ENCODE data around the gene EXOC3L1. TPM values are rescaled to one million over a fixed set of nuclear protein-coding genes. Genes with fewer than 3 reads are reported as not detected.

EXOC3L1 gene
- total RNA-seq, 1 experiment from 2014 or later = 0.30 TPM

DNA sequence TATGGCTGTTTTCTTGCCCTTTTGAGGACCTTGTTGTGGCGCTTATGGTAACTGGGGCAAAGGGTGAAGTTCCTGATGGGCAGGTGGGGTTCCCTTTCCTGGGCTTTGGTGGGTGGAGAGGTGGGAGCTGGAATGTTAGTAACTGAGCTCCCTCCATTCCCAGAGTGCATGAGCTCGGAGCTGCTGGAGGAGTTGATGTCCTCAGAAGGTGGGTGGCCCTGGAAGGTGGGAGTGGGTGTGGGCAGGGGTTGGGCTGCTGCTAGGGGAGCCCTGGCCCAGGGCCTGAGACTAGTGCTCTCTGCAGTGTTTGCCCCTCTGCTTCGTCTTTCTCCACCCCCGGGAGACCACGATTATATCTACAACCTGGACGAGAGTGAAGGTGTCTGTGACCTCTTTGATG is 7.8 kb upstream of the EXOC3L1 start:
- Histone ChIP-seq H3K27ac (ENCODE audit: low read depth, low read length) (peak overlapping the region; percentile 99), H3K27me3 (ENCODE audit: insufficient read depth, low read length) (no peaks in the 10 kb centered on the region), H3K36me3 (ENCODE audit: control insufficient read depth in 1 of 2, insufficient read depth in 2 of 2, low read length in 2 of 2) (peaks cover 34 to 53% of the 10 kb centered on the region in 2 experiments; a peak in 3 of 4 replicates), H3K9me3 (ENCODE audit: control insufficient read depth in 1 of 2, insufficient read depth in 1 of 2, low read depth in 1 of 2, low read length in 2 of 2) (no peaks in the 10 kb centered on the region), H2AFZ (ENCODE audit: low read depth, low read length, poor library complexity, severe bottlenecking) (no peak overlapping the region), H3K9ac (ENCODE audit: low read length) (no peak overlapping the region), H3K4me1 (ENCODE audit: control insufficient read depth in 1 of 2, insufficient read depth in 2 of 2, low read length in 2 of 2) (peaks cover 22 to 47% of the 10 kb centered on the region in 2 experiments), H3K79me2 (ENCODE audit: insufficient read depth, low read length) (peaks cover 50% of the 10 kb centered on the region), H3K4me2 (ENCODE audit: low read length) (peak overlapping the region; percentile 97), H4K20me1 (ENCODE audit: insufficient read depth) (no peaks in the 10 kb centered on the region; the same call in 1 of the 2 replicates), H3K4me3 (replicated peaks in 1 of 2; ENCODE audit: low read depth in 1 of 2, low read length in 2 of 2) (no peak overlapping the region), H3K9me2 (ENCODE audit: insufficient read depth) (no peaks in the 10 kb centered on the region)
- DNase-seq (ENCODE audit: low read depth, low spot score) = no peak
- ATAC-seq = no peak
- POLR2A ChIA-PET = interaction anchor here (1.0 to 2.3 kb wide), 5 partner anchors 10 to 50 kb away, joined by 3 to 11 read pairs (median 8); partner anchors contain the start of genes FHOD1, NOL3 and TMEM208
- TF ChIP-seq ELF1 (IDR thresholded peaks at IDR 0.05; ENCODE audit: borderline replicate concordance, low read depth) (no peak), YY1 (IDR thresholded peaks at IDR 0.05; ENCODE audit: extremely low read depth, insufficient replicate concordance, low read depth, low read length) (no peak), EZH2 (IDR thresholded peaks at IDR 0.05) (no peak), RAD21 (IDR thresholded peaks at IDR 0.05; ENCODE audit: low read depth) (no peak), ZNF274 (IDR thresholded peaks at IDR 0.05; ENCODE audit: low read depth, low read length) (no peak), SIN3A (IDR thresholded peaks at IDR 0.05; ENCODE audit: low read depth) (no peak), EZH2phosphoT487 (IDR thresholded peaks at IDR 0.05; ENCODE audit: borderline replicate concordance) (no peak), TCF7L2 (IDR thresholded peaks at IDR 0.05; ENCODE audit: borderline replicate concordance, extremely low read depth, insufficient read depth, insufficient read length) (no peak)
- TF ChIP-seq, protein P1, sequence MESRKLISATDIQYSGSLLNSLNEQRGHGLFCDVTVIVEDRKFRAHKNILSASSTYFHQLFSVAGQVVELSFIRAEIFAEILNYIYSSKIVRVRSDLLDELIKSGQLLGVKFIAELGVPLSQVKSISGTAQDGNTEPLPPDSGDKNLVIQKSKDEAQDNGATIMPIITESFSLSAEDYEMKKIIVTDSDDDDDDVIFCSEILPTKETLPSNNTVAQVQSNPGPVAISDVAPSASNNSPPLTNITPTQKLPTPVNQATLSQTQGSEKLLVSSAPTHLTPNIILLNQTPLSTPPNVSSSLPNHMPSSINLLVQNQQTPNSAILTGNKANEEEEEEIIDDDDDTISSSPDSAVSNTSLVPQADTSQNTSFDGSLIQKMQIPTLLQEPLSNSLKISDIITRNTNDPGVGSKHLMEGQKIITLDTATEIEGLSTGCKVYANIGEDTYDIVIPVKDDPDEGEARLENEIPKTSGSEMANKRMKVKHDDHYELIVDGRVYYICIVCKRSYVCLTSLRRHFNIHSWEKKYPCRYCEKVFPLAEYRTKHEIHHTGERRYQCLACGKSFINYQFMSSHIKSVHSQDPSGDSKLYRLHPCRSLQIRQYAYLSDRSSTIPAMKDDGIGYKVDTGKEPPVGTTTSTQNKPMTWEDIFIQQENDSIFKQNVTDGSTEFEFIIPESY (IDR thresholded peaks at IDR 0.05; ENCODE audit: extremely low read depth, insufficient replicate concordance, low read length) = no peak
- TF ChIP-seq, protein P2, sequence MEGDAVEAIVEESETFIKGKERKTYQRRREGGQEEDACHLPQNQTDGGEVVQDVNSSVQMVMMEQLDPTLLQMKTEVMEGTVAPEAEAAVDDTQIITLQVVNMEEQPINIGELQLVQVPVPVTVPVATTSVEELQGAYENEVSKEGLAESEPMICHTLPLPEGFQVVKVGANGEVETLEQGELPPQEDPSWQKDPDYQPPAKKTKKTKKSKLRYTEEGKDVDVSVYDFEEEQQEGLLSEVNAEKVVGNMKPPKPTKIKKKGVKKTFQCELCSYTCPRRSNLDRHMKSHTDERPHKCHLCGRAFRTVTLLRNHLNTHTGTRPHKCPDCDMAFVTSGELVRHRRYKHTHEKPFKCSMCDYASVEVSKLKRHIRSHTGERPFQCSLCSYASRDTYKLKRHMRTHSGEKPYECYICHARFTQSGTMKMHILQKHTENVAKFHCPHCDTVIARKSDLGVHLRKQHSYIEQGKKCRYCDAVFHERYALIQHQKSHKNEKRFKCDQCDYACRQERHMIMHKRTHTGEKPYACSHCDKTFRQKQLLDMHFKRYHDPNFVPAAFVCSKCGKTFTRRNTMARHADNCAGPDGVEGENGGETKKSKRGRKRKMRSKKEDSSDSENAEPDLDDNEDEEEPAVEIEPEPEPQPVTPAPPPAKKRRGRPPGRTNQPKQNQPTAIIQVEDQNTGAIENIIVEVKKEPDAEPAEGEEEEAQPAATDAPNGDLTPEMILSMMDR (IDR thresholded peaks at IDR 0.05 in 2 of 3, conservative IDR thresholded peaks at IDR 0.05 in 1 of 3; ENCODE audit: borderline replicate concordance in 1 of 3, insufficient read depth in 1 of 3, low read depth in 2 of 3, low read length in 2 of 3) = no peak
- RAD21 ChIA-PET (ENCODE audit: low non-redundant PET in 1 of 2, low total read pairs in 2 of 2, uncharacterized antibody in 2 of 2, unreplicated experiment in 2 of 2) = no interaction called here
- intact Hi-C loops (cut with micrococcal nuclease) = no loop called here
- CTCF ChIA-PET = interaction anchor here (0.9 to 2.3 kb wide), 28 partner anchors 9 to 302 kb away, joined by 3 to 14 read pairs (median 5); partner anchors contain the start of genes ATP6V0D1, CES3, FHOD1 and NOL3
- no TSS peak for BruUV-seq (replicated peaks)

Data from HCT116 (cell line).